ENCODE data around the gene RBM17. TPM values are rescaled to one million over a fixed set of nuclear protein-coding genes. Genes with fewer than 3 reads are reported as not detected.

The RBM17 gene
- total and polyA plus RNA-seq, 2 of the 4 experiments (the other 2 are of a cell fraction): 24.6 to 56.7 TPM

- no peak for ATAC-seq (ENCODE audit: low read depth)
- in situ Hi-C loops (cut with MboI; ENCODE audit: low sequenced_read_pairs): no loop called here
- Histone ChIP-seq H4K91ac (ENCODE audit: insufficient read depth, low read depth, low read length) (no peak within 1 kb of the TSS), H2AFZ (replicated peaks; ENCODE audit: low read length, poor library complexity) (no peak within 1 kb of the TSS), H3K9ac (ENCODE audit: low read depth, low read length) (no peak within 1 kb of the TSS), H3K9me3 (ENCODE audit: control insufficient read depth, insufficient read depth, low read length) (no peaks in the 10 kb centered on the region), H3K23ac (ENCODE audit: low read depth, low read length) (no peak within 1 kb of the TSS), H3K79me1 (ENCODE audit: low read depth in 1 of 2, low read length in 2 of 2) (no peaks in the 10 kb centered on the region), H2BK20ac (ENCODE audit: low read depth, low read length) (no peak within 1 kb of the TSS), H2BK15ac (ENCODE audit: low read depth, low read length) (no peak within 1 kb of the TSS), H3K9me1 (ENCODE audit: insufficient read depth, low read length) (no peaks in the 10 kb centered on the region), H3K4ac (ENCODE audit: low read depth, low read length) (no peak within 1 kb of the TSS), H2BK5ac (ENCODE audit: low read depth, low read length, poor library complexity, severe bottlenecking) (no peak within 1 kb of the TSS), H2AK9ac (replicated peaks; ENCODE audit: low read depth, low read length, poor library complexity) (no peak within 1 kb of the TSS), H3K36me3 (ENCODE audit: control insufficient read depth, insufficient read depth, low read length) (no peaks in the 10 kb centered on the region), H4K20me1 (ENCODE audit: insufficient read depth, low read length) (no peaks in the 10 kb centered on the region), H3K14ac (replicated peaks; ENCODE audit: low read depth, low read length) (no peak within 1 kb of the TSS), H3K27ac (ENCODE audit: insufficient read depth, low read length) (no peak within 1 kb of the TSS), H2AK5ac (ENCODE audit: low read depth, low read length) (no peak within 1 kb of the TSS), H3K18ac (ENCODE audit: low read depth, low read length) (no peak within 1 kb of the TSS), H4K8ac (ENCODE audit: low read depth in 2 of 2, low read length in 2 of 2) (no peak within 1 kb of the TSS), H3K56ac (ENCODE audit: extremely low read depth, insufficient read depth, low read length) (no peak within 1 kb of the TSS), H4K5ac (ENCODE audit: low read depth, low read length) (no peak within 1 kb of the TSS), H3K4me1 (ENCODE audit: control insufficient read depth, insufficient read depth, low read length) (no peaks in the 10 kb centered on the region), H3K4me2 (ENCODE audit: low read depth, low read length) (no peak within 1 kb of the TSS), H2BK120ac (ENCODE audit: low read depth, low read length) (no peak within 1 kb of the TSS), H3K27me3 (ENCODE audit: control insufficient read depth, insufficient read depth, low read length) (peaks cover 23% of the 10 kb centered on the region), H3K4me3 (ENCODE audit: insufficient read depth, low read depth, low read length) (no peak within 1 kb of the TSS)
- intact Hi-C loops (cut with micrococcal nuclease): no loop called here
- TF ChIP-seq CTCF (conservative IDR thresholded peaks at IDR 0.05; ENCODE audit: low read depth, low read length): no peak
- no peak for TF ChIP-seq RCOR1 (IDR thresholded peaks at IDR 0.05; ENCODE audit: insufficient replicate concordance, low read length)
- TF ChIP-seq BHLHE40 (IDR thresholded peaks at IDR 0.05; ENCODE audit: low read depth, low read length): no peak
- no peak for TF ChIP-seq SMC3 (IDR thresholded peaks at IDR 0.05; ENCODE audit: low read depth, low read length)
- no peak for TF ChIP-seq CHD1 (IDR thresholded peaks at IDR 0.05; ENCODE audit: low read depth, low read length)
- TF ChIP-seq RFX5 (IDR thresholded peaks at IDR 0.05; ENCODE audit: low read depth, low read length): no peak
- TF ChIP-seq RAD21 (IDR thresholded peaks at IDR 0.05; ENCODE audit: low read length): no peak
- TF ChIP-seq MAZ (IDR thresholded peaks at IDR 0.05; ENCODE audit: borderline replicate concordance, low read depth, low read length): no peak
- TF ChIP-seq, protein P1, sequence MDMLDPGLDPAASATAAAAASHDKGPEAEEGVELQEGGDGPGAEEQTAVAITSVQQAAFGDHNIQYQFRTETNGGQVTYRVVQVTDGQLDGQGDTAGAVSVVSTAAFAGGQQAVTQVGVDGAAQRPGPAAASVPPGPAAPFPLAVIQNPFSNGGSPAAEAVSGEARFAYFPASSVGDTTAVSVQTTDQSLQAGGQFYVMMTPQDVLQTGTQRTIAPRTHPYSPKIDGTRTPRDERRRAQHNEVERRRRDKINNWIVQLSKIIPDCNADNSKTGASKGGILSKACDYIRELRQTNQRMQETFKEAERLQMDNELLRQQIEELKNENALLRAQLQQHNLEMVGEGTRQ (IDR thresholded peaks at IDR 0.05; ENCODE audit: low read depth, low read length): no peak
- no peak for TF ChIP-seq CEBPB (IDR thresholded peaks at IDR 0.05; ENCODE audit: low read depth, low read length)
- TF ChIP-seq POLR2A (IDR thresholded peaks at IDR 0.05; ENCODE audit: low read depth, low read length): no peak
- TF ChIP-seq, protein P2, sequence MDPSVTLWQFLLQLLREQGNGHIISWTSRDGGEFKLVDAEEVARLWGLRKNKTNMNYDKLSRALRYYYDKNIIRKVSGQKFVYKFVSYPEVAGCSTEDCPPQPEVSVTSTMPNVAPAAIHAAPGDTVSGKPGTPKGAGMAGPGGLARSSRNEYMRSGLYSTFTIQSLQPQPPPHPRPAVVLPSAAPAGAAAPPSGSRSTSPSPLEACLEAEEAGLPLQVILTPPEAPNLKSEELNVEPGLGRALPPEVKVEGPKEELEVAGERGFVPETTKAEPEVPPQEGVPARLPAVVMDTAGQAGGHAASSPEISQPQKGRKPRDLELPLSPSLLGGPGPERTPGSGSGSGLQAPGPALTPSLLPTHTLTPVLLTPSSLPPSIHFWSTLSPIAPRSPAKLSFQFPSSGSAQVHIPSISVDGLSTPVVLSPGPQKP (IDR thresholded peaks at IDR 0.05; ENCODE audit: borderline replicate concordance, low read depth, low read length): no peak
- TF ChIP-seq FOS (IDR thresholded peaks at IDR 0.05; ENCODE audit: low read depth, low read length): no peak
- TF ChIP-seq MAFK (IDR thresholded peaks at IDR 0.05; ENCODE audit: low read depth, low read length): no peak
- no peak for TF ChIP-seq NFE2L2 (IDR thresholded peaks at IDR 0.05; ENCODE audit: low read depth, low read length)
- no peak for TF ChIP-seq MXI1 (IDR thresholded peaks at IDR 0.05; ENCODE audit: borderline replicate concordance, low read depth, low read length)
- dilution Hi-C loops (cut with HindIII; ENCODE audit: low sequenced_read_pairs, unreplicated experiment): no loop called here
- DNase-seq: no peak
- POLR2A ChIA-PET (ENCODE audit: unreplicated experiment): no interaction called here
- CTCF ChIA-PET: interaction anchor here (0.7 kb wide), 1 partner anchor 12 kb away, joined by 3 read pairs; no protein-coding TSS in a partner anchor
- WGBS, 2 experiments (ENCODE audit: extremely low coverage in 2 of 2, insufficient read length in 1 of 2): 40% methylated on average over 1 of the region's 18 CpGs; no CpG with 5 or more reads in 1 of the 2 experiments
- BruUV-seq (replicated peaks): no TSS peak
Observed at GRCh38 chr10:6062101-6062771, 26.6 kb upstream of the RBM17 start, which contains the start of gene IL2RA. IL2RA (minus strand) TSS chr10:6062367; CDS start chr10:6062151, 216 bp downstream.

Data from IMR-90 (cell line).